Fibroblast of the conjunctiva (primary cell): ENCODE results near the gene FHL2.
A peak's percentile ranks its signal among the peaks of the same experiment; 100 is the strongest.

Source experiments
- DNase-seq: peaks from one replicate; pipeline ENCODE4 v3.0.0-alpha.2; 2010; ENCODE audit warnings: low read depth

FHL2 gene

DNA sequence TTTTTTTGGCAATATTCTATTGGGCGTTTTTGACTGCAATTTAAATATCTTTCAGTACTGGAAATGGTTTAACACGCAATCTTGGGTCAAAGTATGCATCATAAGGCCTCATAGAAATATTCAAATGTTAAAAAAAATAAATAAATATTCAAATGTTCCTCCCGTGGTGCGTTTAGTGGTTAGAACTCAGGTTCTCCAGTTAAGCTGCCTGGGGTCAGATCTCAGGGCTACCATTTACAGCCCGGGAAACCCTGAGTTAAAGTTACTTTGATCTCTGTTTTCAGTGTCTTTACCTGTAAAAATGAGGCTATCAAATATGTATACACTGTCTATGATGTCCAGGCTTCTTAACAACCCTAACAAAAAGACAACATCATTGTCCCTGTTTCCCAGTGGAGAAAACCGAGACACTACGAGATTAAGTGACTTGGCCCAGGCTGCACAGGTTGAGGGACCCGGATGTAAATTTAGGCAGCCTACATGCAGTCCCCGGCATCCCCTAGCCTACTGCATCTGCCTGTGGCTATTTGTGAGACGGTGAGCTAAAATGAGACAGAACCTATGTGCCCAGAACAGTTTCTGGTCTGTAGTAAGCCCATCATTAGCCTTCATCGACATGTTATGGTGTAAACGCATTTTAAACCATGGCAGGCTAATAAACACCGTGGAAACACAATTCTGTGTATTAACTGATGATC is 1.7 kb downstream of the FHL2 start:
- DNase-seq: no peak

DNA sequence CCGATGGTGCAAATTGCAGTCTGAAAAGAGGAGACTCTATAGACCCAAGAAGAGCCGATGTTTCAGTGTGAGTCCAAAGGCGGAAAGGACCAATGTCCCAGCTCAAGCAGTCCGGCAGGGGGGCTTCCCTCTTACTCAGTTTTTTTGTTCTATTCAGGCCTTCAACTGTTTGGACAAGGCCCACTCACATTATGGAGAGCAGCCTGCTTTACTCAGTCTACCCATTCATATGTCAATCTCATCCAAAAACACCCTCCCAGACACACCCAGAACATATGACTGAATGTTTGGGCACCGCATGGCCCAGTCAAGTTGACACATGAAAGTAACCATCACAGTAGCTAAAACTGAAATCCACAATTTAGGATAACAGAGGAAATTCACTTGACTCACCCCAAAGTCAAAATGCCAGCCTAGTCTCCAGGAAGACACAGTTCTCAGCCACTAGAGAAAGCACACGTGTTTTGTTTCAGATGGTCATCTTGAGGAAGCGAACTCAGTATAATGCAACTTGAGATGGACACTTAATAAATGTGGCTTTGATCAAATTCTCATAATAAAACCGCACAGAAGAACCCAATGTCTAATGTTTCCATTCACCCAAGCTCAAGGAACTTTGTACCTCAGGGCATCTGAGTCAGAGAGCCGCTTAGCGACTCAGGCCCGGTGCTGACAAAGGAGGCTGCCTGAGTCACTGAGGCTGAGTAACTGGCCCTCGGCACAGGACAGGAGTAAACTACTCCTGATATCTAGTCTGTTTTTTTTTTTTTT is 2.4 kb downstream of the FHL2 start:
- peak; percentile 95 for DNase-seq

DNA sequence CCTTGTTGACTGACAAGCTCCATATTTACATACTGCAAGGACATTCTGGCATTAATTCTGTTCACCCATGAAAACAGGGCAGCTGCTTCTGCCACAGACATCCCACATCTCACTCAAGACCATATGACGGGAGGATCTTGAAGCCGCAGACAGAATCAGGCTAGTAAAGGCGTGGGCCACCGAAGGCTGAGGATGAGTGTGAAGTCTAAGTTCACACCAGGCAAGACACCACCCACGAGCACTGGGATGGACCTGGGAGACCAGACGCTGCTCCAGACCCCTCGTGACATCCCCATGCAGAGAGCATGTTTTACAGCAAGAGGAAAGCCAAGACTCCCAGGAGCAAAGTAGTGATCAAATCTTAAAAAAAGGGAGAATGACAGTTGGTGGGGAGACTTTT is 3.2 kb downstream of the FHL2 start:
- no peak for DNase-seq

DNA sequence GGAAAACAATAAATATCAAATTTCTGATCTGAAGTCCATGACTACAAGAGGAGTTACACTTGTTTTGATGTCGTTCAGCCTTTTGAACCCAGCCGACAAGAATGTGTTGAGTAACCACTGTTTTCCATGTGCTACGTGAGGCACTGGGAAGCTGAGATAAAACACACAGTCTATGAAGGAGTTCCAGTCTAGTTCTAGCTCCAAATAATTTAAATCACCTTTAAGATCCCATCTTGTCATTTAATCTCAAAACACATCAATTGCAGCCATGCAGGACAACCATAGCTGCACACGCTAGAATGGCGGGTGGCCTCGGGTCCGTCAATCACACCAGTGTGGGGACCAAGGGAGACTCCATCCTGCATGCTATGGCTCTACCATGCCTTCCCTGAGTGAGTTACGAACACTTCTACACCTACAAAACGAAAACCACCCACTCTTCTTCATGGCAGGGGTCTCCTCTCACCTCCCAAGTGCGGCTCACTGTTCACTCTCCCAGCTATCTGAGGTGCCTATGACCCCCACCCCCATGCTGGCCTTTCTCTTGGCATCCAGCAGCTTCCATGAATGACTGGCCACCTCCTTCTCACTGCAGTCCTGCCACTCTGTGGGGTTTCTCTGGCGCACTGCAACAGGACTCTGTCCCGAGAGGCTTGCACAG is 3.8 kb downstream of the FHL2 start:
- no peak for DNase-seq

DNA sequence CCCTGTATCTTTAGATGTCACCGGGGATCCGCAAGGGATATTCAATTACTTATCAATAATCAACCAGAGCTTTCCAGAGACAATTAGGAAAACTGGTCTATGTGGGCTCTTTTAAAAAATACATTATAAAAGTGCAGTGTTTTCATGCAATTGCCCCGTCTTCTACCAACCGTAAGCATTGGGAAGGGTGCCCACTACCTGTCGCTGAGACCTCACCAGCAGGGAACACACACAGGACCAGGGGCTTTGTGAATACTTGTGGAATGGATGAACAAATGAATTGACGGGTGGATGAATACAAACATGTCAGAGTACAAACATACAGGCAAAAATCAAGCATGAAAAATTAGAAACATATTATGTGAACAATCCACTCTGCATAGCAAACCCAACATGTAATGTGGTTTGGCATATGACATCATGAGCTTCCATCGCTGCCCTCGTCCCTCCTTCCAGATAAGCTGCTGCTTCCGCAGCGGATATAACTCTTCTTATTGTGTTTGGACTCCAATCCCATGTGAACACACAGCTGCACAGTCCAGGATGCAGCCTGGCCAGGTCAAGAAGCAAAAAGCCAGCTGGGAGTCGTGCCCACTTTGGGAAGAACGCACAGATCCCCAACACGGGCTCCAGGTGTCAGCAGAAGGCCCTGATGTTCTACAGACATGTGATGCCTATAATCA is 5.3 kb downstream of the FHL2 start:
- DNase-seq: peak; percentile 61

DNA sequence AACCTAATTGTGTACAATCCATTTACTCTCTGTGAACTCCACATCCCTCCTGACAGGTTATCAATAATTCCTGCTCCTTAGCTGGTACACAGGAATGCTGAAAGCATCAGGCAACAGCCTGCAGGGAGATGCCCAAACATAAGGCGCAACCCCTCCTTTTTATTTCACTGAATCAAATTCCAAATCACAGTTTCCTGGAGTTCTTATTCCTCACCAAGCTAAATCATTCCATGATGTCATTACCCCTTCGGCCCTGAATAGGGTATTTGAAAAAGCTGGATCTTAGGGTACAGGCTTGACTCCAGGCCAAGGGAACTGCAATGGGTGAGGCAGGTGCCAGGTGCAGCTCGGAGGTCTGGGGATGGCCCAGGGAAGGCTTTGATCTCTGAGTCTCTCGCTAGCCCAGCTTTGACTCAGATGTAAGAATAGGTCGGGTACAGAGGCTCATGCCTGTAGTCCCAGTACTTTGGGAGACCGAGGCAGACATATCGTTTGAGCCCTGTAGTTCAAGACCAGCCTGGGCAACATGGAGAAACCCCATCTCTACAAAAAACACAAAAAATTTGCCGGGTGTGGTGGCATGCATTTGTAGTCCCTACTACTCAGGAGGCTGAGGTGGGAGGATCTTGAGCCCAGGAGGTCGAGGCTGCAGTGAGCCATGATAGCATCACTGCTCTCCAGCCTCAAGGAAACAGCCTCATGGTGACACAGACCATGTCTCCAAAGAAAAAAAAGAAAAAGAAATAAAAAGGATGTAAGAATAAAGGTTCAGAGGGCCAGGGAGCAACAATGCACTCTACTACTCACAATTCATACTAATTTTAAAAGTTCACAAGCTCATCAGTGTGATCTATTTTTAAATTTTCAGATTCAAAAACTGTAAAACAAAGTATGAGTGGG is 6.8 kb downstream of the FHL2 start:
- no peak for DNase-seq

DNA sequence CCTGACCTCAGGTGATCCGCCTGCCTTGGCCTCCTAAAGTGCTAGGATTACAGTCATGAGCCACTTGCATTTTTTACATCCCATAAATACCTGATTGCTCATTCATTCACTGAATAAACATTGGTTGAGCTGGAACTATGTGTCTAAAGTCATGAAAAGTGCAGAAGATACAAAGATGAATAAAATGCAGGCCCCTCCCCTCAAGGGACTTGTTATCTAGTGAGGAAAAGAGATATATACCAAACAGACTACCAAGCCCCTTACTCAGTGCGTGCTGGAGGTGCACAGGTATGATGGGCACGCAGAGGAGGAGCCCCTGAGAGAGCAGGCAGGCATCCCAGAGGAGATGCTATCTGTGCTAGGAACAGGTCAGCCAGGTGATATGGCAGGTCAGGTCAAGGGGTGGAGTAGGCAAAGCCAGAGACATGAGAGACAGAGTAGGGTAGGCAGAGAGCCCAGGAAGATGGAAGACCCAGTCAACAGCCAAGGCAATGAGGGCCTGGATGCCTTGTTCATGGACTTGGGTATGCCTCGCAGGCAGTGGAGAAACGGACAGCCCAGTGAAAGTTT is 7.7 kb downstream of the FHL2 start:
- DNase-seq: no peak

DNA sequence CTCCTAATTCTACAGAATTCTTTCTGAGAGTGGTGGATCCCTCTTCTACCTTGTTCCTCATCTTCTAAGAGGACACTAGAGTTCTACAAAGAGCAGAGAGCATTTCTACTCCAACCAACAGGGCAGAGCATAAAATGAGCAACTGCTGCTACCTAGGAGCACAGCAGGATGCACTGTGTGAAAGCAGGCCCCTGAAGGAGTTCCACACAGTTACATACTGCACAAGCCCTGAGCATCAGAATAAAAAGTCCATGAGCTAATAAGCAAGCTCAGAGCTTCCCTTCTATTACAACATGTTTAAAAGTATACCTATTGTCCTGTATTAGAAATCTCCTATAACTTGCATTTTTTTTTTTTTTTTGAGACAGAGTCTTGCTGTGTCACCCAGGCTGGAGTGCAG is 8.4 kb downstream of the FHL2 start:
- no peak for DNase-seq

DNA sequence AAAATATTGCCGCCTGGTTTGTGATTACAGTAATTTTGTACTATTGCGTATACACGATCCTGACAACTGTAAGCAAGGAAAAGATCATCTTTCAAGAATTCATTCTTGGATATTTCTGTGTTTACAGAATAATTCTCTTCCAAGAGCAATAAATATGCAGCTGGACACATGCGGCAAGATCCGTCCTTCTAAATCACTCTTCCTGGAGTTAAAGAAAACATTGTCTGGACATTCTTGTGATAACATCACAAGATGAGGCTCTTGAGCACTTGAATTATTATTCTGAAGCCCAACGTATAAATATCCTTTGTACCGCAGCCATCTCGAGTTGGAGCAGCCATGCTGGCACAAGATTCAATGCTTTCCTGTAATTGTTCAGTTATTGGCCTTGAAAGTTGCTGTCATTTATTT is 9.9 kb downstream of the FHL2 start:
- peak; percentile 89 for DNase-seq

DNA sequence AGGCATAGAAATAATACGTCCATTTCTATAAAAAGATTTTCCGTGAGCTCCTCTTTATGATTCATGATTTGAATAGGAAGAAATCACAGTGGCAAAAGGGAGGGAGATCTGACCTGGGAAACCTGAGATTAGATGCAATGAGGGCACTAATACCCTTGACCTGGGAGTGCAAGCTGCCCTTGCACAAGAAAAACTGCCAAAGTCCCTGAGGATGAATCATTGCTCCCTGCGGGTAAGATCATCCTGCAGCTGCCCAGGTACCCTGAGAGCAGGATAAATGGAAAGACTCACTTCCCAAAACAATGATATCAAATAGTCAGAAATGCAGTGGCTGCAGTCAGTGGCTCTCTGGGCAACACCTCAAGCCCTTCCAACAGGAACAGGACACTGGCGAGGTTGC is 11.6 kb downstream of the FHL2 start:
- DNase-seq: no peak

DNA sequence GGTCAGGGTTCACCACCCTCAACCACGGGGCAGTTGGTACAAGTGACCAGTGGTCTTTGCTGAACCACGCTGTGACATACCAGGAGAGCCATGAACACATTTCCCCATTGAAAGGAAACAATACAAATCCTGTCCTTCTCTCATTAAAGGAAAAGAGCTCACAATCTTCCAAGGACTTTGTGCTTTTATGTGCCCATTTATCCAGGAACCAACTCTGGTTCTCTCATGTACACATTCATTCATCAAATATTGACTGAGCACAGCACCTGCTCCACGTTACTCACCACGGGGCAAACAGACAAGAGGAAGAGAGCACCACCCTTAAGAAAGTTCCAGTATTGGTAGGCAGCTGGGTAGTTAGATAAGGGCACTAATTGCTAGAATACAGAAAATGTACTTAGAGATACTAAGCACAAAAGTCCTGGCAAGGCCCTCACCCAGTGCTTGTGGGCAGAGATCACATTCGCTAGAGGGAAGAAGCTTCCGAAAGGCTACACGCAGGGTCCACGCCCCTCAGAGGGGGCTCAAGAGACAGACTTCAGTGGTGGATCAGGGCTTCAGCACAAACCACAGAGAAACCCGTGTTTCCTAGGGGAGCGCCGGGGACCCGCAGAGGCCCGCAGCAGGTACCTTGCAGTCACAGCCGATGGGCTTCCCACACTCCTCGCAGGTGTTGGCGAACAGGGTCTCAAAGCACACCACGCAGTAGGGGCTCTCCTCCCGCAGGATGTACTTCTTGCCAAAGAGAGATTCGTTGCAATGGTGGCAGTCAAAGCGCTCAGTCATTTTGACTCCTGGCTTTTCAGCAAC is 12.9 kb downstream of the FHL2 start:
- no peak for DNase-seq

DNA sequence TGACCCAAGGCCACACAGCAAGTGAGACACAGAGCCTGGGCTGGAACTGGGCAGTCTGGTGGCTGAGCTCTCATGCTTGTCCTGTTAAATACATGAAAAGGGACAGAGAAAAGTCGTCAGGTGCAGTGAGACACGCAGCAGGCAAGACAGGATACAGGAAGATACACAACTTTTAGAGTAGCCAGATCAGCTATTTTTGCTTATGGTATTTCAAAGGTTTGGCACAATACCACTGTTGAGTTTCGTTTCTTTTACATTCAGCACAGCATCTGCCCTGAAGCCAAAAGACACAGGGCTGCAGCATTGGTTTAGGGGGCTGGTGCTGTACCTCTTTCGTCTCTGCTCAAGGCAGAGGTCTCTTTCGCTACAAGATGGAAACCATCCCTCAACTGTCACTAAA is 14.0 kb downstream of the FHL2 start:
- DNase-seq: no peak

DNA sequence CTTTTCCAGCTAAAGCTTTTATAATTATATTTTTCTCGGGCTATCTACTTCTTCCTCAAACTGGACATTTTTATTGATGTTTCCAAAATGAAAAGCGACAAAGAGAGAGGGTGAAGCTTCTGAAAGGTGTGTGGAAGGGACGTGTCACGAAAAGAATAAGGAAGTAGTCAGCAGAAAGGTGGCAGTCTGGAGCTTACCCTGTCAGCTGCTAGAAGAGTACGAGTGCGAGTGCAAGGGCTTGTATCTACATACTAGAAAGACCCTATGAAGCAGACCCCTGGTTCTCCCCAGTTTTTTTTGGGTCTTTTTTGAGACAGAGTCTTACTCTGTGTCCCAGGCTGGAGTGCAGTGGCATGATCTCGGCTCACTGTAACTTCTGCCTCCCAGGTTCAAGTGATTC is 14.6 kb downstream of the FHL2 start:
- no peak for DNase-seq

DNA sequence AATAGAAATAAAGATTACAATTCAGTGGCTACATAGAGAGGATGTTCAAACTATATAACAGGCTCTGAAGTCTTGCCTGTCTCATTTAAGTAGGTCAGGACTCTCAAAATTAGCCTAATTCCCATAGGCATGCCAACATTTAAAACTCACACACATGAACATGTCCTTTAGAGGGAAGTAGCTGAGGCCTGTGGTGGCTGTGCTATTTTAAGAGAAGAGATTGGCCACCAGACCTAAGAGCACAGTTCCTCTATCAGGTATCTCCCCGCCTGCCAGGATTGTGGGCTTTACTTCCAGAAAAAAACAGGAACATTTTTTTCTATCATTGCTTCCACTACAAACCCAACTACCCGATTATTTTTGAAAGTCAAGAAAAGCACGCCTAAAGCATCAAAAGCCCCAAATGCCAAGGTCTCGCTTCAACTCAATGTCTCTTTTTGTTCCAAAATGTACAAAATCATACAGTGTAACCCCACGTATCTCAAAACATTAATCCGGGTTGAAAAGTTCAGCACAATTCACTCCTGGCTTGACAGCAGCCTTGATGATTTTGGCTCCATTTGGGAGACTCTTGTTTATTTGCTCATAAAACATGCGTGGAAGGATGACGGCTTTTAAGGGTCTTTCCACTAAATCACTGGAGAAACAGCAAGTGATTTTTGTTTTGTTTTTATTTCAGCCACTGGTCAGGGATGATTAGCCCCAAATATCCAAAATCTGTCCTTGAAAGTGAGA is 15.3 kb downstream of the FHL2 start:
- DNase-seq: no peak

DNA sequence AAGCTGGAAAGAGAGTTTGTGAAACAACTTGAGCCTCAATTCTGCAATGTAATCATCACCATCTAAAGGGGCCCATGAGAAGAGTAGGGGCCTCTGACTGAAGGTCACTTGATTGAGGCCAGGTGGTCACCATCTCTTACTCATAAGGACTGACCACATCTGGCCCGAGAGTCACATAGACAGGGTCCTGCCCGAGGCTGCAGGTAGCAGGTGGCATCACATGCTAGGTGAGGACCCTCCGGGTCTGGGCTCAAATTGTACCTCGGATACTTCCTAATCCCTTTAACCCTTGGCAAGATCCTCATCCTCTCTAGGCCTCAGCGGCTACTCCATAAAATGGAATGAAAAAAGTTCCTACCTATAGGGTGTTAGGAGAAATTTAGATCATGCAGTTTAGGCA is 16.7 kb downstream of the FHL2 start:
- DNase-seq: no peak

DNA sequence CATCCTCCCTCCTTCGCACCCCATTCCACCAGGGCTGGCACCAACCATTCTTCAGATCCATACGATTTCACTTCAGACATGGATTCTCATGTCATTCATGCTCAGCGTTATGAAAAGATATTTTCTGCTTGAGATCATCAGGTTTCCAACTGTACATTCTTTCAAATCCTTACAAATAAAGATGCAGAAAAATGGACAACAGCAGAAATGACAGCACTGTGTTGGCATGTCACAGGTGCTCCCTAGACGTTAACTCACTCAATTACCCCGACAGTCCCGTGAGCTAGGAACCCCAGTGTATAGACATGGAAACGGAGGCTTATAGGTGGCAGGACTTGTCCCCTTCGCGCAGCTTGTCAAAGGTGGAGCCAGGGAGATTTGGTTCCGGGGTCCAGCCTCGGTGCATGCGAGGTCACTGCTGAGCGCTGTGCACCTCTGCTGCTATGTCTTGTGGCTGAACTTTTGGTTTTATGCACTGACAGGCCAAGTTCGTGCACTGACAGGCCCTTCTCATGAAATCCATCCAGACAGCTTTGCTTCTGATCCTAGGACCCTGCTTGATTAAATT is 17.7 kb downstream of the FHL2 start:
- no peak for DNase-seq

DNA sequence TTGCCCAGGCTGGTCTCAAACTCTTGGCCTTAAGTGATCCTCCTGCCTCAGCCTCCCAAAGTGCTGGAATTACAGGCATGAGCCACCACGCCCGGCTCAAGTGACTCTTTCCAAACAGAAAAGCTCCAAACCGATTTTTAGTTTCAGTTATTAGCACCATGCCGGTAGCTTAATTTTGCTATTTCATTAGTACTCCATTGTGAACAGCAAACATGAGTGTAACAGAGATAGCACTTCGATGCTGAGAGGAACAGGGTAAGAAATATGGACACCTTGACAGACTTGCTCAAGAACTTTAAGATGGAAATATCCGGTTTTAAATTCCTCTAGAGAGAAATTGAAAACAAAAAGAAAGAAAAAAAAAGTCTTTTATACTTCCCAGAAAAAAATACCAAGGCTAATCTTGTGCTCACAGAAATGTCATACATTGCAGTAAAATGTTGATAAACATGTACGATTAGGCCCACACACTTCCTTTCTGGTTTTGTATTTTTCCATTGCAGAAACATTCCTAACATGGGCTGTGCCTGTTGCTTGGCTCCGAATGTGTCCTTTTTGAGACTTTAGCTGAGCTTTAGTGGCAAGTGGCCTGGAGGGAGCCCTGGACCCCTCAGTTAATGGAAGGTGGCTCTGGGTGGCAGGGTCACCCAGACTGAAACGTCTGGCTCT is 18.3 kb downstream of the FHL2 start:
- DNase-seq: no peak

DNA sequence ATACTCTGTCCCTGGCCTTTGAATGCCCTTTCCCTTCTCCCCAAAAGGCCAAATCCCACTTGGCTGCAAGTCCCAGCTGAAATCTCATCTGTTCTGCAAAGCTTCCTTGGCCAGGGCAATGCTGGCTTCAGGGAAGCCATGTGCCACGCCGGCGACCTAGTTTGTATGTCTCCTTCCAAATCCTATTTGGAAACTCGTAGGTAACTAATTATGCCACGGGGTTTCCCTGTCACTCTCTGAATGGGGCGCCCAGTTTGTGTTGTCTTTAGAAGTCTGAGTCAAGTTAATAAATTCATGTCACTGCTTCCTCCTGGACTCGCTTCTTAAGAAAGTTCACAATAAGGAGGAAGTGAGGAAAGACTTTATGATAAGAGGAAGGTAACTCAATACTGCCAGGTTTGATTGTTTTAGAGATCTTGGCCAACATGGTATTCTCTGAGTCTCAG is 19.1 kb downstream of the FHL2 start:
- DNase-seq: no peak

DNA sequence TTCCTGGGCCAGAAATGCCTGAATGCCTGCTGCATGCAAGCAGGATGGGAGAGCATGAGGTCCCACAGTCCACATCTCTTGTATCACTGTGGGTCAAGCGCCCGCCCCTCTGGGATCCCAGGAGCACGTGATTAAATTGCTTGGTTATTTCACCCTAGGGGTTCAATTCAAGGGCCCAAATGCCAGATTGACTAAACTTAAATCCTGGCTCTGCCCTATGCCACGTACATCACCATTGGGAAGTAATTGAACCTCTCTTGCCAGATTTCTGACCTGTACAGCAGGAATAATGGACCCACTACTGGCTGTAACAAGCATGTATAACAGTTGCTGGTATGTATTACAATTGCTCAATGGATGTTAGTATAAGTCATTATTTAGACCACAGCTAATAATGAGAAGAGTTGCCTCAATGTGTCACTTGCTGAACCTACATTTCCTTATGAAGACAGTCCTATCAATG is 19.9 kb downstream of the FHL2 start:
- peak; percentile 39 for DNase-seq
